T-helper 1 cell treated with Interleukin-12 subunit alpha and Interleukin-12 subunit beta and Interleukin-4 antibody, amounts not matched to agents 30 μg/mL and 1 μg/mL, for 36 hours (primary cell): Measurements from ENCODE around the gene MALRD1.

Experiments
- H3K27ac Mint-ChIP-seq: one replicate; pipeline ENCODE4 v1.8.0; 2021; ENCODE audit warnings: mild to moderate bottlenecking, mixed read lengths
- H3K27me3 Mint-ChIP-seq: one replicate; pipeline ENCODE4 v1.8.0; 2021; ENCODE audit warnings: low read depth, mixed read lengths
- H3K36me3 Mint-ChIP-seq: one replicate; pipeline ENCODE4 v1.8.0; 2021; ENCODE audit warnings: low read depth, mixed read lengths
- H3K4me1 Mint-ChIP-seq: one replicate; pipeline ENCODE4 v1.8.0; 2021; ENCODE audit warnings: low read depth, mixed read lengths
- H3K4me3 Mint-ChIP-seq: one replicate; pipeline ENCODE4 v1.8.0; 2021; ENCODE audit warnings: mild to moderate bottlenecking, moderate library complexity, mixed read lengths
- H3K9me3 Mint-ChIP-seq: one replicate; pipeline ENCODE4 v1.8.0; 2021; ENCODE audit warnings: mixed read lengths

The MALRD1 gene

DNA sequence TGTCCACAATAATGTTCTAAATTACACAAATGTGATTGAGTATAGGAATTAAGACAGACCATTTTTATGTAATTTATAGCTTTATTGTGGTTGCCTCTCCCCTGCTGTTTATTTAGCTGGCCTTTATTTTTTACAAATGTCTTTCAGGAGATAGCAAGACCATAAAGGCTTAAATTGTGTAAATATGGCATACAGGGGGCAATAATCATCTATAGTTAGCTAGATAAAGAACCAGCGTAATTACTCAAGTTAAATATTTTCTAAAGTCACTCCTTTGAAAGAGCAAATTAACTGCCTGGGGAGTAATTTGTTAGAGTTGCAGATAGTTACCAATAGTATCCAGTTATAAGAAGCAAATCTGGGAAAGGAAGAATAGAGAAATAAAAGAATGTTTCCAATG, at the start of gene MALRD1:
Gene MALRD1 (plus strand): TSS at position 313 of the 400 bp plus-strand sequence. CDS start 138 bp downstream, outside the sequence.
- no peaks in the 10 kb centered on the region for H3K36me3 Mint-ChIP-seq
- peaks cover 11% of the 10 kb centered on the region for H3K9me3 Mint-ChIP-seq
- H3K27me3 Mint-ChIP-seq, result no peaks in the 10 kb centered on the region

GRCh38 chr10:19003341-19003740, 45.3 kb upstream of the MALRD1 start:
- H3K9me3 Mint-ChIP-seq, result peaks cover 24% of the 10 kb centered on the region
- no peaks in the 10 kb centered on the region for H3K36me3 Mint-ChIP-seq
- H3K4me3 Mint-ChIP-seq, result no peak overlapping the region
- no peaks in the 10 kb centered on the region for H3K4me1 Mint-ChIP-seq
- H3K27me3 Mint-ChIP-seq, result no peaks in the 10 kb centered on the region
- H3K27ac Mint-ChIP-seq, result no peak overlapping the region

More for the DNA sequence above, at the start of gene MALRD1:
- H3K4me1 Mint-ChIP-seq, result no peaks in the 10 kb centered on the region
- no peak within 1 kb of the TSS for H3K4me3 Mint-ChIP-seq
- H3K27ac Mint-ChIP-seq, result no peak within 1 kb of the TSS

- Mint-ChIP-seq H3K36me3 (no peaks in the 10 kb centered on the region), H3K4me3 (no peak overlapping the region), H3K9me3 (peaks cover 30% of the 10 kb centered on the region), H3K27me3 (no peaks in the 10 kb centered on the region), H3K27ac (no peak overlapping the region), H3K4me1 (no peaks in the 10 kb centered on the region)
Measured at GRCh38 chr10:19012111-19012510, 36.5 kb upstream of the MALRD1 start.

GRCh38 chr10:19014034-19014433, 34.6 kb upstream of the MALRD1 start:
- Mint-ChIP-seq H3K27ac (no peak overlapping the region), H3K4me1 (no peaks in the 10 kb centered on the region), H3K4me3 (no peak overlapping the region), H3K36me3 (no peaks in the 10 kb centered on the region), H3K27me3 (no peaks in the 10 kb centered on the region), H3K9me3 (peaks cover 20% of the 10 kb centered on the region)

DNA sequence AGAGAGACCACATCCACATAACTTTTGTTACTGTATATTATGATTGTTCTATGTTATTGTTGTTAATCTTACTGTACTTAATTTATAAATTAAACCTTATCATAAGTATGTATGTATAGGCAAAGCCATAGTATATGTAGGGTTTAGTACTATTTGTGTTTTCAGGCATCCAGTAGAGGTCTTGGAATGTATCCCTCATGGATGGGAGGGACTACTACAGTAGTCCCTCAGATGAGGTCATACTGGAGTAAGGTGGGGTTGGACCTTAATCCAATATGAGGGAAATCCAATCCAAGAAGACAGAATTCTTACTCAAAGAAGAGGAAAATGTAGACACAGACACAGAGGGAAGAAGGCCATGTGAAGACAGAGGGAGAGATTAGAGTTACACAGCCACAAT, 34.1 kb upstream of the MALRD1 start:
- Mint-ChIP-seq H3K4me1 (no peaks in the 10 kb centered on the region), H3K27me3 (no peaks in the 10 kb centered on the region), H3K36me3 (no peaks in the 10 kb centered on the region), H3K4me3 (no peak overlapping the region), H3K9me3 (peaks cover 20% of the 10 kb centered on the region), H3K27ac (no peak overlapping the region)

DNA sequence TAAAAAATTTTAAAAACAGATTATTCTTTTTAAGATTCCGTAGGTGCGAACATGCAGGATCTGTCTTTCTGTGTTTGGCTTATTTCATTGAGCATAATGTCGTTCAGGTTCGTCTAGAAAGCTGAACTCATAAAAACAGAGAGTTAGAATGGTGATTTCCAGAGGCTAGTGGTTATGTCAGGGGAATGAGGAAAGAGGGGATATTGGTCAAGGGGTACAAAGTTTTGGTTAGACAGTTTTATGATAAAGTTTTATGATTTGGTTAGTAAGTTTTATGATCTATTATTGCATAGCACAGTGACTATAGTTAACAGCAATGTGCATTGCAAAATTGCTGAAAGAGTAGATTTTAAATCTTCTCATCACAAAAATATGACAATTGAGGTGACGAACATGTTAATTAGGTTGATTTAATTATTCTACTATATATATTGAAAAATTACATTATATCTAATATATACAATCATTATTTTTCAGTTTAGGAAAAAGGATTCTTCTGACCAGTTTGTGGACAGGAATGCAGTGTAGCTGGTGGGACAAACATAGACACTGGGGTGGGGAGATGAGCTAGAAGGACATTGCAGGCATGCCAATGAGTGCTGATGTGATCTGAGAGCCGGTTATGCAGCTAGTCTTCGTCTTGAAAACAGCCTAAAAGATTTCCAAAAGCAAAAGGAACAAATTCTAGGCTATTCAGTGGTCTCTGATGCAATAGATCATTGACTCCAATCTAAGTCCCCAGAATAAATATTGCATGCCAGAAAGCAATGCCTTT, 31.3 kb upstream of the MALRD1 start:
- no peaks in the 10 kb centered on the region for H3K27me3 Mint-ChIP-seq
- no peaks in the 10 kb centered on the region for H3K4me1 Mint-ChIP-seq
- H3K27ac Mint-ChIP-seq, result no peak overlapping the region
- no peaks in the 10 kb centered on the region for H3K36me3 Mint-ChIP-seq
- H3K9me3 Mint-ChIP-seq, result peaks cover 11% of the 10 kb centered on the region
- H3K4me3 Mint-ChIP-seq, result no peak overlapping the region

DNA sequence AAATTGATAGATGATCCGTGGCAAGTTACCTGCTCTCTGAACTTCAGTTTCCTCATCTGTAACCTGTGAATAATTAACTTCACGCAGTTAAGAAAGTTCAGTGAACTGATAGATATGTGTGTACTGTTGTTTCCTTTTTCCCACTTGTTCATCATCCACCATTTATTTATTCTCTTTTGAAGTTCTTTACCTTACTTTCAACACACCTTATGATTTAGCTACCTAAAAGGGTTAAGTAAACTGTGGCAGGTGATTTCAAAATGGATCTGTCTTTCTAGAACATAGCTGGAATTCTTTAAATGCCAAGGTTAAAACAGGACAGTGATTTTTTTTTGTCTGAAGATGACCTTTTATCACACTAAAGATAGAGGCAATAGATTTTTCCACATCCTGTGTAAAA, 27.4 kb upstream of the MALRD1 start:
- H3K27me3 Mint-ChIP-seq, result no peaks in the 10 kb centered on the region
- no peak overlapping the region for H3K4me3 Mint-ChIP-seq
- H3K4me1 Mint-ChIP-seq, result no peaks in the 10 kb centered on the region
- no peaks in the 10 kb centered on the region for H3K36me3 Mint-ChIP-seq
- H3K27ac Mint-ChIP-seq, result no peak overlapping the region
- H3K9me3 Mint-ChIP-seq, result peaks cover under 1% of the 10 kb centered on the region

DNA sequence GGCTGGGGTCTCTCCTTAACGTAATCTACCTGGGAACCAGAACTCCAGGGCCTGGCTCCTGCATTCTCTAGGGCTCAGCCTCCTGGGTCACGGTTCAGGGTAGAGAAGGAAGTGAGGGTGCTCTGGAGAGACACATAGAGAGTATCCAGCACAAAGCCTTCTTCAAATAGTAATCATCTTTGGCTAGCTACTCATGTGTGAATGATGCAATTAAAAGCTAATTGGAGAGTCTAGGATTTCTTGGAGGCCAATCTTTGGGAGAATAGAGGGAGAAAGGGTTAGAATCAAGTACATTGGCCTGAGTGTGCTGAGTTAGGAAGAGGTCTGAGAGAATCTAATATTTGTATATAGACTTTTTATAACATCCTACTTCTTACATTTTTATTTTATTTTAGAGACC, 24.0 kb upstream of the MALRD1 start:
- Mint-ChIP-seq H3K4me1 (no peaks in the 10 kb centered on the region), H3K9me3 (no peaks in the 10 kb centered on the region), H3K27me3 (no peaks in the 10 kb centered on the region)

GRCh38 chr10:19031763-19032162, 16.8 kb upstream of the MALRD1 start:
- Mint-ChIP-seq H3K9me3 (no peaks in the 10 kb centered on the region), H3K27me3 (no peaks in the 10 kb centered on the region), H3K36me3 (no peaks in the 10 kb centered on the region), H3K4me3 (no peak overlapping the region), H3K27ac (no peak overlapping the region), H3K4me1 (no peaks in the 10 kb centered on the region)

More for the DNA sequence above, 24.0 kb upstream of the MALRD1 start:
- Mint-ChIP-seq H3K36me3 (no peaks in the 10 kb centered on the region), H3K4me3 (no peak overlapping the region), H3K27ac (no peak overlapping the region)

DNA sequence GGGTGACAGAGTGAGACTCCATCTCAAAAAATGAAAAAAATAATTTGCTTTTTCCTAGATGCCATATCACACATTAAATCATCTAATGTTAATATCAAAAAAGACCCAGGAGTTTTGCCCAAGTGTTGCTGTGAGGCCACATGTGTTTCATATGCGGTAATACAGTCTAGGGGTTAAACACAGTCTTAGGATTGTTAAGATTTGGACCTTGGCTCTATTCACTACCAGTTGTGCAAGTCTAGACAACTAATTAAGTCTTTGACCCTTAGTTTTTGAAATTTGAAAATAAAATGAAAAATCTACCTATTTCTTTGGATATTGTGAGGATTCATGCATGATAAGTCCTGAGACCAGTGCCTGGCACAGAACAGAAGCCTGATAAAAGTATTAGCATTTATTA, 14.9 kb upstream of the MALRD1 start:
- no peaks in the 10 kb centered on the region for H3K4me1 Mint-ChIP-seq
- no peaks in the 10 kb centered on the region for H3K27me3 Mint-ChIP-seq
- no peaks in the 10 kb centered on the region for H3K36me3 Mint-ChIP-seq
- H3K4me3 Mint-ChIP-seq, result no peak overlapping the region
- H3K27ac Mint-ChIP-seq, result no peak overlapping the region
- peaks cover 6% of the 10 kb centered on the region for H3K9me3 Mint-ChIP-seq

DNA sequence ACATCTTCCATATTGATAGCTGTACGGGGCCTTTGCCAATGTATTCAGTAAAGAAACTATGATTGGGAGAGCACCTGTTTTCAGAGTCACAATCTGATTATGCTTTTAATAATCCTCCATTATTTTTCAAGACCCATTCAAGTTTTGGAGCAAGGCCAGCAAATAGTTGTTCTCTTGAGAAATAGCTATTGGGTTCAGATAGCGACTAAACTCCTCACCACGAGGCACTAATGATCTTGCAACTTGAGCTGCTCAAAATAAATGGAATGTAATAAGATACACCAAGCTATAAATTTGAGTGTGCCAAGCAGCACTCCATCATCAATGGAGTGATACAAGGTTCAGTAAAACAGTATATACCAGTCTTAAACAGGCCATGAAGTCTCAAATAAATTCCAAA, 7.4 kb upstream of the MALRD1 start:
- H3K36me3 Mint-ChIP-seq, result no peaks in the 10 kb centered on the region

GRCh38 chr10:19043431-19043830, 5.2 kb upstream of the MALRD1 start:
- Mint-ChIP-seq H3K4me3 (no peak overlapping the region), H3K27ac (no peak overlapping the region), H3K36me3 (no peaks in the 10 kb centered on the region), H3K27me3 (no peaks in the 10 kb centered on the region), H3K9me3 (peaks cover 10% of the 10 kb centered on the region), H3K4me1 (no peaks in the 10 kb centered on the region)

More for the DNA sequence above, 7.4 kb upstream of the MALRD1 start:
- H3K27ac Mint-ChIP-seq, result no peak overlapping the region
- H3K4me3 Mint-ChIP-seq, result no peak overlapping the region
- peaks cover 16% of the 10 kb centered on the region for H3K9me3 Mint-ChIP-seq
- H3K4me1 Mint-ChIP-seq, result no peaks in the 10 kb centered on the region
- H3K27me3 Mint-ChIP-seq, result no peaks in the 10 kb centered on the region

GRCh38 chr10:19046679-19047078, 1.9 kb upstream of the MALRD1 start:
- Mint-ChIP-seq H3K27ac (no peak overlapping the region), H3K4me1 (no peaks in the 10 kb centered on the region), H3K27me3 (no peaks in the 10 kb centered on the region), H3K9me3 (peaks cover 12% of the 10 kb centered on the region), H3K36me3 (no peaks in the 10 kb centered on the region), H3K4me3 (no peak overlapping the region)

DNA sequence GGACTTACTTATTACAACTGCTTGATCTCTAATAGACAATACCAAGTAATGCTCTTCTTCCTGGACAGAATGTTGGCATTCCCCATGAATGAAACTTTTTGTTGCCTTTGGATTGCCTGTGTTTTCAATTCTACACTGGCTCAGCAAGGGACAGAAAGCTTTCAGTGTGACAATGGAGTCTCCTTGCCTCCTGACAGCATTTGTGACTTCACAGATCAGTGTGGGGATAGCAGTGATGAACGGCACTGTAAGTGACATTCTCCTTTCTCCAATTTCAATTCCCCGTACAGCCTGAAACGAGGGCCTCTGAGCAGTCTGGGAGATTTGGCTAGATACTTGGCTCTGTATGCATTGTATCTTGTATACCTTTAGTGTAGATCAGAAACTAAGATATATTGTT, 290 bp downstream of the MALRD1 start:
- Mint-ChIP-seq H3K4me3 (no peak overlapping the region), H3K9me3 (peaks cover 9% of the 10 kb centered on the region), H3K36me3 (no peaks in the 10 kb centered on the region), H3K4me1 (no peaks in the 10 kb centered on the region), H3K27me3 (no peaks in the 10 kb centered on the region), H3K27ac (no peak overlapping the region)

DNA sequence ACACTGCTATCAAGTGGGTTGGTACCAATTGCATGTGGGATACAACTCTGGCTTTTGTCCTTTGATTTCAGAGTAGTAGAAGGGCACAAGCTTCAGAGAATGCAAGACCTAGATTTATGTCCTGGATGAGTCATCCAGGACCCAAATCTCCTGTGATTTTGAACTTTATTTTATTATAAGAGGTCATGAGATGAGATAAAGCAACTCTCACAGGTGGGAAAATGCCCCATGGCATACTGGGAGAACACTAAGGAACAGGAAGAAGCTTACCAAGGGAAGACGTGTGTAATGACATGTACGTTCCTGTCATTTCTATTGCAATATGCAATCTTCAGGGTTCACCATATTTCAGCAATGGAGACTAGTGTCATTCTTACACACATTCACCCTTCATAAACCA, 966 bp downstream of the MALRD1 start:
- Mint-ChIP-seq H3K4me3 (no peak overlapping the region), H3K27ac (no peak overlapping the region), H3K9me3 (peaks cover 9% of the 10 kb centered on the region), H3K36me3 (no peaks in the 10 kb centered on the region), H3K27me3 (no peaks in the 10 kb centered on the region), H3K4me1 (no peaks in the 10 kb centered on the region)
